ENCODE results near the gene HJURP. TPM values are rescaled to one million over a fixed set of nuclear protein-coding genes. Genes with fewer than 3 reads are reported as not detected.
A peak's percentile ranks its signal among the peaks of the same experiment; 100 is the strongest.

The HJURP gene
- total RNA-seq, 1 donor from 2014 or later, result 8.2 TPM

GRCh38 chr2:233862261-233862768 is 8.0 kb upstream of the HJURP start:
- Mint-ChIP-seq H3K9me3 (ENCODE audit: low read depth) (peaks cover 24% of the 10 kb centered on the region), H3K4me1 (ENCODE audit: low read depth) (peaks cover 3% of the 10 kb centered on the region), H3K27me3 (ENCODE audit: low read depth) (no peaks in the 10 kb centered on the region), H3K36me3 (ENCODE audit: low read depth) (peaks cover 17% of the 10 kb centered on the region), H3K27ac (ENCODE audit: unreplicated experiment) (no peak overlapping the region), H3K4me3 (ENCODE audit: unreplicated experiment) (no peak overlapping the region)
- TF ChIP-seq, protein P1, sequence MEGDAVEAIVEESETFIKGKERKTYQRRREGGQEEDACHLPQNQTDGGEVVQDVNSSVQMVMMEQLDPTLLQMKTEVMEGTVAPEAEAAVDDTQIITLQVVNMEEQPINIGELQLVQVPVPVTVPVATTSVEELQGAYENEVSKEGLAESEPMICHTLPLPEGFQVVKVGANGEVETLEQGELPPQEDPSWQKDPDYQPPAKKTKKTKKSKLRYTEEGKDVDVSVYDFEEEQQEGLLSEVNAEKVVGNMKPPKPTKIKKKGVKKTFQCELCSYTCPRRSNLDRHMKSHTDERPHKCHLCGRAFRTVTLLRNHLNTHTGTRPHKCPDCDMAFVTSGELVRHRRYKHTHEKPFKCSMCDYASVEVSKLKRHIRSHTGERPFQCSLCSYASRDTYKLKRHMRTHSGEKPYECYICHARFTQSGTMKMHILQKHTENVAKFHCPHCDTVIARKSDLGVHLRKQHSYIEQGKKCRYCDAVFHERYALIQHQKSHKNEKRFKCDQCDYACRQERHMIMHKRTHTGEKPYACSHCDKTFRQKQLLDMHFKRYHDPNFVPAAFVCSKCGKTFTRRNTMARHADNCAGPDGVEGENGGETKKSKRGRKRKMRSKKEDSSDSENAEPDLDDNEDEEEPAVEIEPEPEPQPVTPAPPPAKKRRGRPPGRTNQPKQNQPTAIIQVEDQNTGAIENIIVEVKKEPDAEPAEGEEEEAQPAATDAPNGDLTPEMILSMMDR (IDR thresholded peaks at IDR 0.05), result no peak
- DNase-seq (ENCODE audit: low spot score), result no peak

DNA sequence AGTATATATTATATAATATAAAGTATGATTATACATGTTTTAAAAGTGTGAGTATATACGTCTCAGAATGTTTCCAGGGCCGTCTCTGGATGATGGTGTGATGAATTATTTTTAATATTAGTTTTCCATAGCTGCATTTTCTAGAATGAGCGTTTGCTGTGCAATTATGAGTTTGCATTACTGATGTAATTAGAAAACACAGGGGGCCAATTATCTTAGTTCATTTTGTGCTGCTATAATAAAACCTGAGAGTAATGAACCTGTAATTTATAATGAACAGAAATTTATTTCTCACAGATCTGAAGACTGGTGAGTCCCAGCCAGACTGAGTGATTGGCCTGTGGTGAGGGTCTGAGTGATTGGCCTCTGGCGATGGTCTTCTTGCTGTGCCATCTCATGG is 4.0 kb upstream of the HJURP start:
- DNase-seq (ENCODE audit: low spot score), result no peak
- Mint-ChIP-seq H3K27ac (ENCODE audit: unreplicated experiment) (no peak overlapping the region), H3K27me3 (ENCODE audit: low read depth) (no peaks in the 10 kb centered on the region), H3K4me3 (ENCODE audit: unreplicated experiment) (no peak overlapping the region), H3K4me1 (ENCODE audit: low read depth) (peaks cover 17% of the 10 kb centered on the region), H3K36me3 (ENCODE audit: low read depth) (peaks cover 6% of the 10 kb centered on the region), H3K9me3 (ENCODE audit: low read depth) (peaks cover 7% of the 10 kb centered on the region)
- TF ChIP-seq, protein P1 (IDR thresholded peaks at IDR 0.05), result no peak

DNA sequence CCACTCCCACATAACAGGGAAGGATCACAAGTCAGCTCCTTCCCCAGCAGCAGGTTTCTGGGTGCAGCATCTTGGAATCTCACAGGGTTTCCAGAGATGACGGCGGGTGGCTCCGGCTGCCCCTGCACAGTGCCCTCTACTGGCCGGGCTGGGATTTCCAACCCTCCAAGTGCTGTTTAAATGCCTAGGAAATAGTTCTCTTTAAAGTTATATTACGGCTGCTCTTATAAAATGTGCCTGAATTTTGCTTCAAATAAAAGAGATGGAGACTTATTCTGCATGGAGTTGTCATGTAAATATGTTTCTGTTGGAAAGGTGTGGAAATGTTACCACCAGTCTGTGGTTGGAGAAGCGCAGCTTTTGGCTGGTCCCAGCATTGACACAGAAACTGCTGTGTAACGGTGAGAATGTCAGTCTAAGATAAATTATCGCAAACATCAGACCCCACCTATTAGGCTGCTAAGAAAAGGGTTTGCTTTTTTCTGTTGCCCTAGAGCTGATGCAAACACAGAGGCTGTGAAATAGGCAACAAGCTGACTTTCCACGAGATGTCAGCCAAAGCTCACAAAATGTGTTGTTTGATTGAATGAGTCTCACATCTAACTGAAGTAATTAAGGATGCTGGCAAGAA is 3.3 kb upstream of the HJURP start:
- DNase-seq (ENCODE audit: low spot score), result no peak
- Mint-ChIP-seq H3K36me3 (ENCODE audit: low read depth) (peaks cover 6% of the 10 kb centered on the region), H3K27me3 (ENCODE audit: low read depth) (no peaks in the 10 kb centered on the region), H3K4me3 (ENCODE audit: unreplicated experiment) (no peak overlapping the region), H3K27ac (ENCODE audit: unreplicated experiment) (no peak overlapping the region), H3K4me1 (ENCODE audit: low read depth) (peaks cover 24% of the 10 kb centered on the region), H3K9me3 (ENCODE audit: low read depth) (peaks cover 1% of the 10 kb centered on the region)
- TF ChIP-seq, protein P1 (IDR thresholded peaks at IDR 0.05), result peak; percentile 76

- Mint-ChIP-seq H3K27ac (ENCODE audit: unreplicated experiment) (no peak overlapping the region), H3K27me3 (ENCODE audit: low read depth) (no peaks in the 10 kb centered on the region), H3K4me1 (ENCODE audit: low read depth) (peaks cover 34% of the 10 kb centered on the region), H3K36me3 (ENCODE audit: low read depth) (no peaks in the 10 kb centered on the region), H3K9me3 (ENCODE audit: low read depth) (no peaks in the 10 kb centered on the region), H3K4me3 (ENCODE audit: unreplicated experiment) (no peak overlapping the region)
- TF ChIP-seq, protein P1 (IDR thresholded peaks at IDR 0.05), result no peak
- DNase-seq (ENCODE audit: low spot score), result no peak
Observed at GRCh38 chr2:233856184-233856583, 1.8 kb upstream of the HJURP start.

DNA sequence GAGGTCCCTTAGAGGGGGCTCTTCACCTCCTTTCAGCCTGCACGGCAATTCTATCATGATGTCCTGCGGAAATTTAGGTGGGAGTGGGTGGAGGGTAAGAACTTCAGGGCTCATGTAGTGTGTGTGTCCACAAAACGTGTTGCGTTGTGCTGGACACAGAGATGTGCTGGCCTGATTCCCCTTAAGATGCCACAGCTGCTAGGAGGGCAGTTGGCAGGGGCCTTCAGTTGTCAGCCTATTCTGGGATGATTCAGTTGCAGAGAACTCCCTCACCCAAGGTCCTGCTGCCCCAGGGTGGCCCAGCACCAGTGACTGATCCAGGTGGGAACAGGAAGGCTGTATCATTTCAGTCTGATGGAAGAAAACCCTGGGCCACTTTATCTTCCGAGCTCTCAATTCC is 1.0 kb upstream of the HJURP start:
- H3K27me3 Mint-ChIP-seq (ENCODE audit: low read depth), result no peaks in the 10 kb centered on the region

More for the DNA sequence above, 1.0 kb upstream of the HJURP start:
- TF ChIP-seq, protein P1 (IDR thresholded peaks at IDR 0.05), result no peak
- no peak for DNase-seq (ENCODE audit: low spot score)
- Mint-ChIP-seq H3K4me3 (ENCODE audit: unreplicated experiment) (peak overlapping the region; percentile 29), H3K36me3 (ENCODE audit: low read depth) (no peaks in the 10 kb centered on the region), H3K27ac (ENCODE audit: unreplicated experiment) (peak overlapping the region; percentile 30), H3K9me3 (ENCODE audit: low read depth) (no peaks in the 10 kb centered on the region), H3K4me1 (ENCODE audit: low read depth) (peaks cover 34% of the 10 kb centered on the region)
